SK-N-DZ (cell line): ENCODE measurements around the gene NCCRP1. TPM values are rescaled to one million over a fixed set of nuclear protein-coding genes. Genes with fewer than 3 reads are reported as not detected.

ENCODE experiments used
- DNase-seq: peaks from one replicate; pipeline ENCODE4 v3.0.0-alpha.2; 2015; ENCODE audit warnings: low spot score
- polyA plus RNA-seq, 2 experiments: library from polyadenylated mRNA; depleted of rRNA; stranded (reverse); fragments of >200 nt; gene quantifications; 2 replicates each; pipeline ENCODE4 v1.2.3, GENCODE V29; 2014

The NCCRP1 gene
- not detected in 2 replicates for polyA plus RNA-seq (2014; cell fraction: cytosol; rRNA removed)
- polyA plus RNA-seq (2014; cell fraction: nucleus; rRNA removed): not detected in 2 replicates

GRCh38 chr19:39196860-39197562 is at the start of gene NCCRP1:
Gene NCCRP1 (plus strand): TSS chr19:39196964. CDS start chr19:39196983, 19 bp downstream.
- no peak for DNase-seq

- no peak for DNase-seq
These were observed 49.3 kb upstream of the NCCRP1 start for GRCh38 chr19:39147480-39147879.

- DNase-seq: no peak
These were observed 47.7 kb upstream of the NCCRP1 start for GRCh38 chr19:39148939-39149529.

GRCh38 chr19:39150235-39150634 is 46.5 kb upstream of the NCCRP1 start:
- DNase-seq: no peak

- DNase-seq: no peak
These were observed 45.8 kb upstream of the NCCRP1 start for GRCh38 chr19:39150807-39151600.

- no peak for DNase-seq
These were observed 44.7 kb upstream of the NCCRP1 start for GRCh38 chr19:39152066-39152465.

GRCh38 chr19:39154100-39154628 is 42.6 kb upstream of the NCCRP1 start:
- no peak for DNase-seq

- peak; percentile 38 for DNase-seq
These were observed 42.1 kb upstream of the NCCRP1 start for GRCh38 chr19:39154629-39155100.

- DNase-seq: no peak
These were observed 41.6 kb upstream of the NCCRP1 start for GRCh38 chr19:39155114-39155700.

GRCh38 chr19:39155741-39156140 is 41.0 kb upstream of the NCCRP1 start:
- DNase-seq: no peak

GRCh38 chr19:39156326-39157230 is 40.2 kb upstream of the NCCRP1 start:
- no peak for DNase-seq

GRCh38 chr19:39157275-39157996 is 39.3 kb upstream of the NCCRP1 start:
- DNase-seq: no peak

- no peak for DNase-seq
These were observed 38.8 kb upstream of the NCCRP1 start for GRCh38 chr19:39157997-39158389.

GRCh38 chr19:39158646-39159260 is 38.0 kb upstream of the NCCRP1 start:
- no peak for DNase-seq

- DNase-seq: no peak
These were observed 36.3 kb upstream of the NCCRP1 start for GRCh38 chr19:39160523-39160861.

GRCh38 chr19:39160889-39161672 is 35.7 kb upstream of the NCCRP1 start:
- DNase-seq: no peak

GRCh38 chr19:39162441-39163043 is 34.2 kb upstream of the NCCRP1 start:
- DNase-seq: no peak

- no peak for DNase-seq
These were observed 33.1 kb upstream of the NCCRP1 start for GRCh38 chr19:39163621-39164020.
